ENCODE measurements around the gene CTLA4. TPM values are rescaled to one million over a fixed set of nuclear protein-coding genes. Genes with fewer than 3 reads are reported as not detected.

The CTLA4 gene
- total and polyA plus RNA-seq, 7 experiments from 2014 or later: 1.9 to 36.7 (median 10.7) TPM

Other genes with a start within 250 kb of the CTLA4 start
- 100 to 1,000 TPM in 4 of 5 experiments, 10 to 100 TPM in 1; 66.7 to 224 (median 121) TPM for gene CD28, start 161.1 kb upstream of the CTLA4 start, total RNA-seq
- 10 to 100 TPM; 52.2 to 67.5 TPM for gene CD28, start 161.1 kb upstream of the CTLA4 start, polyA plus RNA-seq
- gene ICOS, start 69.0 kb downstream of the CTLA4 start, total RNA-seq: 10 to 100 TPM; 26.2 to 54.9 (median 50.2) TPM
- gene ICOS, start 69.0 kb downstream of the CTLA4 start, polyA plus RNA-seq: 10 to 100 TPM; 22.4 to 25.4 TPM